Right cardiac atrium (tissue), 5 donors: ENCODE measurements around the gene SEZ6L2. TPM values are rescaled to one million over a fixed set of nuclear protein-coding genes. Genes with fewer than 3 reads are reported as not detected.
A peak's percentile ranks its signal among the peaks of the same experiment; 100 is the strongest.

Experiments used
- ATAC-seq, 2 donors: fragments of 200-7000 bp; cut with Tn5 transposase; one replicate each; pipeline versions ENCODE4 v1.8.0 to v1.9.1; 2020; ENCODE audit warnings: moderate library complexity in 2 of 2, mild to moderate bottlenecking in 1 of 2
- DNase-seq, 3 donors: peaks; one replicate each; pipeline ENCODE4 v3.0.0-alpha.2; 2020
- H3K27ac ChIP-seq: one replicate; pipeline ENCODE4 v1.5.1; 2013; ENCODE audit warnings: mild to moderate bottlenecking, low read length, control low read depth, moderate library complexity
- H3K27me3 ChIP-seq: one replicate; pipeline ENCODE4 v1.6.1; 2013; ENCODE audit not compliant: control insufficient read depth, insufficient read depth
- H3K4me1 ChIP-seq: one replicate; pipeline ENCODE4 v1.6.1; 2013; ENCODE audit warnings: low read length; ENCODE audit not compliant: control insufficient read depth, insufficient read depth
- H3K4me3 ChIP-seq: one replicate; pipeline ENCODE4 v1.5.1; 2013; ENCODE audit warnings: low read length, control low read depth
- H3K9me3 ChIP-seq: one replicate; pipeline ENCODE4 v1.6.1; 2013; ENCODE audit warnings: low read length; ENCODE audit not compliant: control insufficient read depth
- WGBS: extraction: QIAGEN DNeasy Blood & Tissue Kit; methylation state at CpG from one replicate; pipeline ENCODE4 v1.1.7; 2013; 5-methylcytosine and 5-hydroxymethylcytosine counted together
- intact Hi-C, 4 donors: fragments of 100-400 bp; cut with DNase I; formaldehyde crosslinking; loops; one replicate each; pipeline versions ENCODE4 v1.11.0 to v1.14.0; 2022 to 2023
- polyA plus RNA-seq: library from polyadenylated mRNA; stranded (reverse); fragments of 200-250 nt; gene quantifications from one replicate; pipeline ENCODE4 v1.2.3, GENCODE V29; 2013
- total RNA-seq, 4 donors: library from RNA; stranded (reverse); fragmentation: NEBNext Ultra II Directional; extraction: Animal tissue kit (Norgen Biotek cat#: 25700); gene quantifications; one replicate each; pipeline ENCODE4 v1.2.1, GENCODE V29; 2021
- donor health status: healthy with polysubstance abuse.
- donor health status: DM: no; HTN: yes; CAD: no.
- donor health status: DM: no; HTN: no; CAD: no.
- donor health status: DM: no; HTN: yes; CAD: no; lungs with severe emphysema.
- donor health status: DM: yes; HTN: yes; CAD: no.

Gene SEZ6L2
- total and polyA plus RNA-seq, 5 donors, result 0.36 to 3.6 (median 1.7) TPM

DNA sequence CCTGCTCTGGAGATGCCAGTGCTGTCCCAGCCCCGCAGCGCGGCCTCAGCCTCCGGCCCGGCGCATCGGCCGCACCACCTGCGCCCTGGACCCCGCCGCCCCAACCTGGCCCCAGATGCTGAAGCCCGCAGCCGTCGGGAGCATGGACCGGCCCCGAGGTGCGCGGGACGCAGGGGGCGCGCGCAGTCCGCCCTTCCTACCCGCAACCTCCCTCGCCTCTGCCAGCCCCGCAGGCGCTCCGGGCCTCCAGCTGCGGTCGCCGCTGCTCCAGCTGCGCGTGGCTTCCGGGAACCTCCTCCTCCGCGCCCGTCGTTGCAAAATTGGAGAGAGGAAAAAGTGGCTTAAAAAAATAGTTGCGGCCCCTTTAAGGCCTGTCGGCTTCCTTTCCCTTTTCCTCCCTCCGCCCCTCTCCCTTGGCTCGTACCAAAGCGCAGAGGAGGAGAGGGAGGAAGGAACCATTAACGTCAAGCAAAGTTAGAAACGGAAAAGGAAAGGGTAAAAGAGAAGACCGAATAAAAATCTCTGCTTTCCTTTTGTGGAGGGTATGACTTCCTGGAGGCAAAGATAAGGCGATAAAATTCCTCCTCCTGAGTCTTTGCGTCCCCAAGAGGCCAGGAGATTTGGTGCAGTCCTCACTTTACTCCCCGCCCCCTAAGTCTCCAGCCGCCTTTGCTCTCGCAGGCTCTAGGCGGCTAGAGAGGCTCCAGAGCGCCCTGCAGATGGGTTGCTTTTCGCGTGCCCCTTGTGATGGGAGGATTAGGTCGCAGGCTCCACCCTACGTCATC is 36.3 kb downstream of the SEZ6L2 start, which contains the start of gene CDIPT:
Gene CDIPT (minus strand): TSS at position 343 of the 785 bp plus-strand sequence. CDS start 369 bp downstream, outside the sequence.
- intact Hi-C loops, result loop anchor here in 1 of 4 donors (10.0 kb wide), 1 partner anchor 132 kb away; the partner anchor contains the start of genes HIRIP3 and INO80E
- under 1% methylated on average over 56 of the region's 57 CpGs for WGBS
- ATAC-seq (peak; percentile 97 to 98), DNase-seq (peak; percentile 95 to 98 (median 96))
- Histone ChIP-seq H3K27ac (peak within 1 kb of the TSS; percentile 89), H3K4me1 (peaks cover 7% of the 10 kb centered on the region), H3K4me3 (peak within 1 kb of the TSS; percentile 90), H3K9me3 (no peaks in the 10 kb centered on the region), H3K27me3 (no peaks in the 10 kb centered on the region)

GRCh38 chr16:29862383-29862883 is 36.9 kb downstream of the SEZ6L2 start:
- intact Hi-C loops, result loop anchor here in 1 of 4 donors (10.0 kb wide), 1 partner anchor 132 kb away; the partner anchor contains the start of genes HIRIP3 and INO80E

GRCh38 chr16:29860218-29860617 is 39.1 kb downstream of the SEZ6L2 start:
- Histone ChIP-seq H3K4me3 (no peak overlapping the region), H3K4me1 (peaks cover 7% of the 10 kb centered on the region), H3K9me3 (no peaks in the 10 kb centered on the region), H3K27me3 (no peaks in the 10 kb centered on the region), H3K27ac (no peak overlapping the region)
- WGBS, result 65% methylated on average over 9 of the region's 9 CpGs
- intact Hi-C loops, result loop anchor here in 1 of 4 donors (10.0 kb wide), 1 partner anchor 135 kb away; the partner anchor contains the start of genes HIRIP3 and INO80E
- DNase-seq (peak; percentile 73 to 86 (median 82)), ATAC-seq (peak; percentile 28 to 53)

More at GRCh38 chr16:29862383-29862883, 36.9 kb downstream of the SEZ6L2 start:
- peaks cover 7% of the 10 kb centered on the region for H3K4me1 ChIP-seq
- ATAC-seq, result peak in 1 of 2 donors; percentile 0
- no peaks in the 10 kb centered on the region for H3K9me3 ChIP-seq
- 1% methylated on average over 27 of the region's 27 CpGs for WGBS
- peak overlapping the region; percentile 90 for H3K4me3 ChIP-seq
- DNase-seq, result peak in 2 of 3 donors; percentile 62 to 64
- peak overlapping the region; percentile 89 for H3K27ac ChIP-seq
- no peaks in the 10 kb centered on the region for H3K27me3 ChIP-seq

GRCh38 chr16:29858974-29859373 is 40.4 kb downstream of the SEZ6L2 start:
- 92% methylated on average over 19 of the region's 19 CpGs for WGBS
- DNase-seq (peak in 1 of 3 donors; percentile 53), ATAC-seq (no peak)
- no peaks in the 10 kb centered on the region for H3K9me3 ChIP-seq
- no peaks in the 10 kb centered on the region for H3K27me3 ChIP-seq
- intact Hi-C loops, result no loop called here
- no peak overlapping the region for H3K27ac ChIP-seq
- peaks cover 7% of the 10 kb centered on the region for H3K4me1 ChIP-seq
- no peak overlapping the region for H3K4me3 ChIP-seq

DNA sequence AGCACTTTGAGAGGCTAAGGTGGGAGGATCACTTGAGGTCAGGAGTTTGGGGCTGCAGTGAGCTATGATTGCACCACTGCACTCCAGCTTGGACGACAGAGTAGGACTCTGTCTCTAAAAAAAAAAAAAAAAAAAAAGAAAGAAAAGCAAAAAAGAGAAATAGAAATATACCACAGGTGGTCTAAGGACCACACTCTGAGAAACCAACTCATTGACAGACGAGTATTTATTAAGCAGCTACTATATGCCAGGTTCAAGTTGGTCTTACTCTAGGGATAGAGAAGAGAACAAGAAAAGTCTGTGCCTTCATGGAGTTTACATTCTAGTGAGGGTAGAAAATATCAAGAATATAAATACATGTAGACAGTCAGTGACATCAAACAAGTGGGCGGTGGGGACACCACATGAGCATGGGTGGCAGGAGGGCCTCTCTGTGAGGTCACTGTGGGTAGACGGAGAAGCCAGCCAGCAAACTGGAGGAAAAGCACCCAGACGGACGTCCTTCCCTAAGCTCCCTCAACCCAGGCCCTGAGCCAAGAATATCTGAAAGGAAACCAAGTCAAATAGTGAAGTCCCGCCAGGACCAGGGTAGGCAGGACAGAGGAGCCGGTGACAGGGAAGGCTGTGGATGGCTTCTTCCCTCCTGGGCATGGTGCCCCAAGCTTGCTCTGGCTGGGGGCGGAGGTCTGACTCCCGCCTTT is 41.1 kb downstream of the SEZ6L2 start:
- no peak overlapping the region for H3K4me3 ChIP-seq
- 56% methylated on average over 10 of the region's 10 CpGs for WGBS
- no peak overlapping the region for H3K27ac ChIP-seq
- intact Hi-C loops, result no loop called here
- no peaks in the 10 kb centered on the region for H3K9me3 ChIP-seq
- no peak for ATAC-seq
- H3K27me3 ChIP-seq, result no peaks in the 10 kb centered on the region
- DNase-seq, result no peak
- peaks cover 5% of the 10 kb centered on the region for H3K4me1 ChIP-seq

GRCh38 chr16:29857133-29857760 is 42.1 kb downstream of the SEZ6L2 start:
- Histone ChIP-seq H3K4me1 (peaks cover 5% of the 10 kb centered on the region), H3K9me3 (no peaks in the 10 kb centered on the region), H3K27ac (no peak overlapping the region), H3K4me3 (no peak overlapping the region), H3K27me3 (no peaks in the 10 kb centered on the region)
- intact Hi-C loops, result no loop called here
- DNase-seq (no peak), ATAC-seq (no peak)
- WGBS, result 79% methylated on average over 7 of the region's 7 CpGs

DNA sequence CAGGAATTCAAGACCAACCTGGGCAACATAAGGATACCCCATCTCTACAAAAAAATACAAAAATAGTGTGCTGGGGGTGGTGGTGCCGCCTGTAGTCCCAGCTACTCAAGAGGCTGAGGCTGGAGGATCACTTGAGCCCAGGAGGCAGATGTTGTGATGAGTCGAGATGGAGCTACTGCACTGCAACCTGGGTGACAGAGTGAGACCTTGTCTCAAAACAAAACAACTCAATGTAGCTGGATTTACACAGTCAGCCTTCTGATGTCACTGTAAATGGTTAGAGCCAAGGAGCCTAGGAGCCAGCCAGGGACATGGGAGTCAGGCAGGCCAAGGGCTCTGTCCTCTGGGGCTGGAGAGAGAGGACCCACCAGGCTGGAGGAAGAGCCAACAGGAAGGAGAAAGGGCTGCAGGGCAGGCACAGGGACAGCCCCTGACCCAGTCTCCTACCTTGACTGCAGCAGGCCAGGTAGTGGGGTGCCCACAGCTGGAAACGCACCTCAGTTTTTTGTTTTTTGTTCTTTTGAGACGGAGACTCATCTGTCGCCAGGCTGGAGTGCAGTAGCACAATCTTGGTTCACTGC is 44.7 kb downstream of the SEZ6L2 start:
- H3K4me3 ChIP-seq, result no peak overlapping the region
- H3K4me1 ChIP-seq, result no peaks in the 10 kb centered on the region
- H3K27ac ChIP-seq, result no peak overlapping the region
- no peaks in the 10 kb centered on the region for H3K27me3 ChIP-seq
- ATAC-seq (no peak), DNase-seq (no peak)
- intact Hi-C loops, result no loop called here
- H3K9me3 ChIP-seq, result no peaks in the 10 kb centered on the region
- 85% methylated on average over 5 of the region's 5 CpGs for WGBS

DNA sequence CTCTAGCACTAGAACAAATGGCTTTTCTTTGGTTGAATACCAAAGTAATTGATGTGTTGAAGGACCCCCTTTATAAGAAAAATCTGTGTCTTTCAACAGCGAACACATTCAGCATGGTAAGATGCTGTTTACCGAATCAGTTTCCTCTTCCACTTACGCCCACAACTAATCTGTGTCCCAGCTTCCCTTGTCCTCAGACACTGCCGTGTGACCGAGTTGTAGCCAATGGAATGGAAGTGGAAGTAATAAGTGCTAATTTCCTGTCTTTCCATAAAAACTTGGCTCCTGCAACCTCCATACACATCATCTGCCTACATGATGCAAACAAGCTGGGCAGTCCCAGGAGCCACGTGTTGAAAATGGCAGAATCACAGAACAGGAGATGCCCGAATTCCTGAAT is 46.7 kb downstream of the SEZ6L2 start:
- 35% methylated on average over 7 of the region's 7 CpGs for WGBS
- Histone ChIP-seq H3K4me1 (no peaks in the 10 kb centered on the region), H3K27me3 (no peaks in the 10 kb centered on the region), H3K4me3 (no peak overlapping the region), H3K9me3 (no peaks in the 10 kb centered on the region), H3K27ac (no peak overlapping the region)
- DNase-seq (no peak), ATAC-seq (peak; percentile 45 to 53)
- intact Hi-C loops, result no loop called here

DNA sequence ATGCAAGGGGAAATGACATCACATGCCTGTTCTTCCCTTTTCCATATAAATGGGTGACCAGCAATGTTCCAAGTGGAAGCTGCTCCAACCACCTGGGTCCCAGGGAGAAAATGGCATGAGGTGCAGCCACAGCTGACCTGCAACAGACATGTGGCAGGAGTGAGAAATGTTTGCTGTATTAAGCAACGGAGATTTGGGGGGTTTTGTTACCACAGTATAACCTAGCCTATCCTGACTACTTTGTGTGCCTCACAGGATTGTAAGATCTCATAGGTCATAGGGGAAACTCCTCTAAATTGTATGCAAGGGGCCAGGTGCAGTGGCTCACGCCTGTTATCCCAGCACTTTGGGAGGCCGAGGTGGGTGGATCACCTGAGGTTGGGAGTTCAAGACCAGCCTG is 48.4 kb downstream of the SEZ6L2 start:
- no peak overlapping the region for H3K4me3 ChIP-seq
- H3K27ac ChIP-seq, result no peak overlapping the region
- no peaks in the 10 kb centered on the region for H3K9me3 ChIP-seq
- H3K27me3 ChIP-seq, result no peaks in the 10 kb centered on the region
- intact Hi-C loops, result no loop called here
- DNase-seq (no peak), ATAC-seq (no peak)
- no peaks in the 10 kb centered on the region for H3K4me1 ChIP-seq
- WGBS, result 95% methylated on average over 3 of the region's 3 CpGs

DNA sequence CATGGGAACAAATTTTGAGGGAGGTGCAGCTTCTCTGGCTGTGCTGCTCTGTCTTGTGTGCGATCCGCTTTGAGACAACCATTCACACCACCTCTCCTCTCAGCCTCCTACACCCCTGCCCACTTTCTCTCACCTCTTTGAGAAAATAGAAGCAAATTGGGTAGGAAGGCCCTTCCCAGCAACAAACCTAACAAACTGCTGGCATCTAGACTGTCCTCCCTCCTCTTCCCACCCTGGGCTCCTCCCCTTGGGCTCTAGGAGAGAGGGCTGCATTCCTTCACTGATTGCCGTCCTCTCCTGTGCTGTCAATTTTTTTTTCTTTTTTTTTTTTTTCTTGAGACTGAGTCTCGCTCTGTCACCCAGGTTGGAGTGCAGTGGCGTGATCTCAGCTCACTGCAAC is 49.8 kb downstream of the SEZ6L2 start:
- whole genome bisulfite sequencing, result 51% methylated on average over 5 of the region's 5 CpGs
- intact Hi-C loops, result no loop called here
- H3K27ac ChIP-seq, result peak overlapping the region; percentile 19
- no peaks in the 10 kb centered on the region for H3K9me3 ChIP-seq
- H3K27me3 ChIP-seq, result no peaks in the 10 kb centered on the region
- H3K4me1 ChIP-seq, result no peaks in the 10 kb centered on the region
- DNase-seq, result no peak
- peak in 1 of 2 donors; percentile 28 for ATAC-seq
- no peak overlapping the region for H3K4me3 ChIP-seq
